ENCODE data around the gene PRKCH. TPM values are rescaled to one million over a fixed set of nuclear protein-coding genes. Genes with fewer than 3 reads are reported as not detected.

Gene PRKCH
- 32.8 and 47.8 TPM in 2 replicates for total RNA-seq

GRCh38 chr14:61321385-61322010 is at the start of gene PRKCH:
PRKCH (plus strand) TSS chr14:61321579; CDS start chr14:61322102, 523 bp downstream.

DNA sequence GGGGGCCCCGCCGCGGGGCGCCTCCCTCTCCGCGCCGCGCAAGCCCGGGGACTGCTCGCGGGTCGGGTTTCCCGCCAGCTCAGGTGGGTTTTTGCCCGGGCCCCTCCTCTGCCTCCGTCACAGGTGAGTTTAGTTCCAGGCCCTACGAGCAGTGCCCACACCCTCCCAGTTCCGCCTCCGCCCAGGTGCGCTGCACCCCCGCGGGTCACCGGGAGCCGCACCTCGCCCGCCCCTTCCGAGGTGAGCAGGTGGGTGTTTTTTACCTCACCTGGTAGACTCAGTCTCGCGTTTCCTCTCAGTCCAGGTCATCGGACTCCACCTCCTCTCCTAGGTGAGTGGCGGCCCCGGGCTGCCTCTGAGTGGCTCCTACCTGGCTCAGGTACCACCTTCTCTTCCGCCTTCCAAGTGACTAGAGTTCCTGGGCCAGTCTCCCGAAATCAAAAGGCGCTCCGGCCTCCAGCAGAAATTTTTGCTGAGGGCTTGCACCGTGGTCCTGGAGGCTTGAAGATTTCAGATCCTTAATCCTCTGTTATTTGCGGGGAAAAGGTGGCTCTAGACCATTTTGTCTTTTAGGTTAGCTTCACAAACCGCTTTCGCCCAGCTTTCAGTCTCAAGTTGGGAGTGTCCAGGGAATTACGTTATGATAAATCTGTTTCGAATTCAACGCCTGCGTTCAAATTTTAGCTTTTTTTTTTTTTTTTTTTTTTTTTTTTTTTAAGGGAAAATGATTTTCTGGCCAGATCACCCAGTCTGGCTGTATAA is 40.0 kb upstream of the PRKCH start, which contains the start of gene TMEM30B:
TSS of gene TMEM30B (minus strand) at position 153 of the 762 bp plus-strand sequence. CDS start 191 bp downstream, outside the sequence.

Other genes starting within 250 kb of the PRKCH start
- 14.7 and 28.3 TPM in 2 replicates for gene TMEM30B, start 40.2 kb upstream of the PRKCH start, total RNA-seq